HG02870 (cell line): Measurements from ENCODE around the gene ZNF92.
"Not testable (repeated sequence)": the region's sequence is repeated elsewhere in the genome, so short reads cannot be mapped to it uniquely, and the experiment has no call there.

Source experiments
- ATAC-seq: cut with Tn5 transposase; IDR thresholded peaks from one replicate; pipeline ENCODE4 v1.9.1; 2021; ENCODE audit warnings: mild to moderate bottlenecking, moderate library complexity; ENCODE audit not compliant: unreplicated experiment

Gene ZNF92

DNA sequence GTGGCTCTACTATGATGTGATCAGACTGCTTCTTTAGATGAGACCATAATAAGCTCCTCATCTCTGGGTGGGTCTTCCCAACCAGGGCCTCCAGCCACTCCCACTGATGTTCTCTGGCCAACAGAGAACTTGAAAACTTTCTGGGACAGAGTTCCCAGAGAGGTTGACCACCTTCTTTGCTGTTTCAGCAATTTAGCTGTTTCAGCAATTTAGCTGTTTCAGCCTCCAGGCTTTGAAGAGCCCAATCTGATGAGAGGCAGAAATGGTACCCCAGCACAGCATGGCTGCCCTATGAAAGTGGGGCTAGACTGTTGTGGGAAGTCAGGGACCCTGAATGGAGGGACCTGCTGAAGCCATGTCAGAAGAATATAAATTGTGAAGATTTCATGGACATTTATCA is 49.0 kb downstream of the ZNF92 start:
- no peak for ATAC-seq

DNA sequence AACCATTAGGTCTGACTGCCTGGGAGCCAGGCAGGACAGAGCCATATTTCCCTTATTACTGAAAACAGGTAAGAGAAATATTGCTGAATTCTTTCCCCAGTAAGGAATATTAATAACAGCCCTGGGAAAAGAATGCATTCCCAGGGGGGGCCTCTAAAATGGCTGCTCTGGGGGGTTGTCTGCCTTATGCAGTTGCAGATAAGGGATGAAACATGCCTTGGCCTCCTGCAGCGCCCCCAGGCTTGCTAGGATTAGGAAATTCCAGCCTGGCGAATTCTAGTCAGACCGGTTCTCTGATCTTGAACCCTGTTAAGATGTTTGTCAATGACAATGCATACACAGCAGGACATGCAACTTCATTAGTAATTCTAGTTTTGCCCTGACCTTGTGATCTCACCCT is 49.6 kb downstream of the ZNF92 start:
- ATAC-seq = not testable (repeated sequence)

DNA sequence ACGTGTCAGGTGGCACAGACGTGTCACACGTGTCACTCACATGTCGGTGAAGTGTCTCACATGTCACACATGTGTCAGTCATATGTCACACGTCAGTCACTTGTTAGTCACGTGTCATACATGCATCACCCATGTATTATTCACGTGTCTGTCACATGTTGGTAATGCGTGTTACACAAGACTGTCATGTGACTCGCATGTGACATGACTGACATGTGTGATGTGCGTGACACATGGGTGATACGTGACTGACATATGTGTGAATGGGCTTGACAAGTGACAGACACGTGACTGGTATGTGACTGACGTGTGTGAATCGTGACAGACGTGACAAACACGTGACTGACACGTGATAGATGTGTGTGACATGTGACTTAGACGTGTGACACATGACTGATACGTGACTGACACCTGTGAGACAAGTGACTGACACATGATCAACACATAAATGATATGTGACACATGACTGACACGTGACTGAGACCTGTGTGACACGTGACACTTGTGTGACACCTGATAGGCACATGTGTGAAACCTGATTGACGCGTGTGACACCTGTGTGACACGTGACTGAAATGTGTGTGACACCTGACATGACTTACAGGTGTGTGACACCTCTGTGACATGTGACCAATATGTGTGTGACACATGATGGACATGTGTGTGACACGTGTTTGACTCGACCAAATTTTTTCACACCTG is 56.1 kb downstream of the ZNF92 start:
- ATAC-seq = no peak

DNA sequence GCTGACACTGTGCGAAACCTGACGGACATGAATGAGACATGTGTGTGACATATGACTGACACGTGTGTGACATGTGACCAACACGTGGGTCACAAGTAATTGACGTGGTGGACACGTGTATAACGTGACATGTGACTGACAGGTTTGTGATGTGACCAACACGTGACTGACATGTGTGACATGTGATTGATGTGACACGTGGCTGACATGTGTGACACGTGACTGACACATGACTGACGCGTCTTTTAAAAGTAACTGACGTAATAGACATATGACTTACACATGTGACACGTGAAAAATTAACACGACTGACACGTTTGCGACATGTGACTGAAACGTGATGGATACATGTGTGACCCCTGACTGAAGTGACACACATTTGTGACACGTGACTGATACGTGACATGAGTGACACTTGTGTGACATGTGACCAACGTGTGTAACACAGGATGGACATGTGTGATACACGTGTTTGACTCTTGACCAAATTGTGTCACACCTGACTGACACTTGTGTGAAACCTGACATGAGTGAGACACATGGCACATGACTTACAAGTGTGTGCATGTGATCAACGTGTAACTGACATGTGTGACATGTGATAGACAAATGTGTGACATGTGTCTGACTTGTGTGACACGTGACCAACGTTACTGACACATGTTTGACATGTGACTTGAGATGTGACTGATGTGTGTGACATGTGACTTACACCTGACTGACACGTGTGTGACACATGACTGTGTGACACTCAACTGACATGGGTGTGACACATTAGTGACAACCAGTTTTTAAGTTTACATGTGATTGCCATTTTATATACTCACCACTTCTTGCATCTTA is 56.9 kb downstream of the ZNF92 start:
- no peak for ATAC-seq

DNA sequence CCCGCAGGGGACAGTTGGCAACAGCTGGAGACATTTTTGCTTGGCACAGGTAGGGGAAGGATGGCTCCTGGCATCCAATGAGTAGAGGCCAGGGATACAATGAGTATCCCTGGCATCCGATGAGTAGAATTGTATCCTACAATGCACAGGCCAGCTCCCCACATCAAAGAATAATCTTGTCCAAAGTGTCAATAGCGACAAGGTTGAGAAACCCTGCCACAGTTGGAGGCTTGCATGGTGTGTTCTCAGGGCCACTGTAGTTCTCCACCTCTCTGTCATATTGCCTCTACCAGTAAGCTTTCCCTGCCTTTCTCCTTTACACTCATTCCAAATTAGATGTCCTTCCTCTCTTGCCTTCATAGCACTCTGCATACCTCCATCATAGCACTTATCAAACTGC is 60.7 kb downstream of the ZNF92 start:
- no peak for ATAC-seq

DNA sequence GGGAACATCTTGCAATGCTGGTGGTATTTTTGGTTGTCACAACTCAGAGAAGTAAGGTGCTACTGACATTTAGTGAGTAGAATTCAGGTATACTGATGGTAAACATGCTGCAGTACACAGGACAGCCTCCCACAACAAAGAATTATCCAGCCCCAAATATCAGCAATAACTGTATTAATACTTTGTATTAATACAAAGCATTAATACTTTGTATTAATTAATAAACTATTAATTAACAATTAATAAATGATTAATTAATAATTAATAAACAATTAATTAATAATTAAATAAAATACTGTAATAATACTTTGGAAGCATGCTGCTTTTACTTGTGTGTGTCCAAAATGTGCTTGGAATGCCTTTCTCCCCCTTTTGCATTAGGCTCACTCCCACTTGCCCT is 62.5 kb downstream of the ZNF92 start:
- no peak for ATAC-seq

DNA sequence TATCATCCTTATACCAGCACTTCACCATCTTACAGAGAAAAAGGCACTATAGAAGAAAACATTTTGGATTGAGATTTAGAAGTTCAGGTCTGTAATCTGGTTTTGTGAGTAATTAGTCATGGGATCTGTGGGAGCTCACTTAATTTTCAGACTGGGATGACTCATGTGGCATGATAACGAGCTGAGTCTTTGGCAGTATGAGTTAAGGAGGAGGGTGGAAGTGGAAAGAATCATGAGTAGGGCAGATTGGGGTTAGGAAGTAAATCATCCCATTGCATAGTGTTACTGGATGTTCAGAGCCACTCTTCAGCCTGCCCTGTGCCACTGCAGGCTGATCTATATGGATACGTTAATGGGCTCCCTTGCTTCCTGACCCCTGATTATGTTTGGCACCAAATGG is 64.9 kb downstream of the ZNF92 start:
- ATAC-seq = no peak

DNA sequence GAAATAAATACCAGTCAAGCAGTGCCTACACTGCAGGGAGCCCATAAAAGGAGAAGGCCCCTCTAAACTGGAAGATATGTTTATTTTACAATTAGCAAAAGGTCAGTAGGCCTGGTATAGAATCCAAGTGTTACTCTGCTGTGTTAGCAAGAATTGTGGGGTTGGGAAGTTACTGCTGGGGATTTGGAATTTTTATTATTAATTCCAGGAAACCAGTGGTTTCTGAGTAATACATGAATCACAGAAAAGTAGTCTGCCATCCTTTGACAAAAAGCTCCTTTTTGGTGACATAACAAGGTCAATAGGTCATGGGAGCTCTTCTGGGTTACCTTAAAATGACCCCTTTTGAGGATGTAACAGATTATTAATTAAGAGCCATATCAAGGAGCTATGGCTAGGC is 67.4 kb downstream of the ZNF92 start:
- no peak for ATAC-seq

DNA sequence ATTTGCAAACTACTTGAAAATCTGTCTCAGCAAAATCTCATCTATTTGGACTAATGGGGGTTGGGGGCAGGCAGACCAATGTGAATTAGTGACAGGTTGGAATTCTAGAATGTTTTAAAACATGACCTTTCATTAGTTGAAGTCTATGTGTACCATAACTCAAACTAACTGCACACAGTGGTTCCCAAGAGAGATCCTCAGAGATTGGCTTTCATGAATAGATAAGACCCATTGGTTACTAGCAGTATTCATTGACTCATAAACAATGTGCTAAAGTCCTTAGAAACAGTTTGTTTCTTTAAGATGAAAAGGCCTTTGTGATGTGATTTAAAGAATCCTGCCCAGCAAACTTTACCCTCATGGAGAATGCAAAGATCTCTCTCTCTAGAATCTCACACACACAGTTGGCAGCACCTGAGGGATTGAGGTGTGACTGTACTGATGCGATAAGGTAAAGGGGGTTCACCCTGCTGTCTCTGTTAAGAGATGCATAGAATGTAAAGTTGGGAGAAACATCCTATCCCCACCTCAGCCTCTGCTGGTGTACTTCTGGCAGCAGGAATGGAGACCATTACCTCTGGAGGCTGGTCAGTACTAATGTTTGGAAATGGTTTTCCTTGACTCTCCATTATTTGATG is 70.7 kb downstream of the ZNF92 start:
- no peak for ATAC-seq

DNA sequence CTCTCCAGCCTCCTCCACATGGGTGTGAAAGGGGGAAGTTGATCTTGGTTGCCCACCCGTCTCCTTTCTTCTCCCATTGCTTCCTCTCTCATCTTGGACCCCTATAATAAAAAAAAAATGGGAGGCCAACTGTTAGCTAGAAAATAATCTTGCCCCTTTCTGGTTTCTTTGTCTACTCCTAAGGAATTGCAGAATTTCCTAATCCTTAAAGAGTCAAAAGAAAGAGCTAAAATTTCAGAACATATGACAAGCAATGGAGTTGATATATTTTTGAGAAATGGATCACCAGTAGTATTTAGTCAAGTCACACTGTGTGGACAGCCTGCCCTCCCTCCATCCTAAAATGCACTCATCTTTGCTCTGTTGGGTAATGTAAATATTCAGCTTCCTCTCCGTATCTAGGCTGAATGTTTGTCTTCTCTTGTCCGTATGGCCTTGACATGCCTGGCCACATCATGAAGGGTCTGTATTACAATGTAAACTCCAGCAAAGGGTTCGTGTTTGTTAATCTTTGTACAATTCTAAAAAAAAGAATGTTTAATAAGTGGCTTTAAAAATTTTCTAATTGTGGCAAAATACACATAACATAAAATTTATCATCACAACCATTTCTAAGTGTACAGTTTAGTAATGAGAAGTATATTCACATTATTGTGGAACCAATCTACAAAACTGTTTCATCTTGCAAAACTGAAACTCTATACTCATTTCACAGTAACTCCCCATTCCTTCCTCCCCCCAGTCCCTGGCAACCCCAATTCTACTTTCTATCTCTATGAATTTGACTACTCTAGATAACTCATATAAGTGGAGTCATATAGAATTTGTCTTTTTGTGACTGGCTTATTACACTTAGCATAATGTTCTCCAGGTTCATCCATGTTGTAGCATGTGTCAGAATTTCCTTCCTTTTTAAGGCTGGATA is 71.5 kb downstream of the ZNF92 start:
- no peak for ATAC-seq

DNA sequence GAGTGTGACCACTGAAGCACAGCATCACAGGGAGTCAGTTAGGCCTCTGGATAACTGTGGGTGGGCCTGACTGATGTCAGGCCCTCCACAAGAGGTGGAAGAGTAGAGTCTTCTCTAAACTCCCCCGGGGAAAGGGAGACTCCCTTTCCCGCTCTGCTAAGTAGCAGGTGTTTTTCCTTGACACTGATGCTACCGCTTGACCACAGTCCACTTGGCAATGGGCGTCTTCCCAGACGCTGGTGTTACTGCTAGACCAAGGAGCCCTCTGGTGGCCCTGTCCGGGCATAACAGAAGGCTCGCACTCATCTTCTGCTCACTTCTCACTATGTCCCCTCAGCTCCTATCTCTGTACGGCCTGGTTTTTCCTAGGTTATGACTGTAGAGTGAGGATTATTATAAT is 73.4 kb downstream of the ZNF92 start:
- ATAC-seq = not testable (repeated sequence)

DNA sequence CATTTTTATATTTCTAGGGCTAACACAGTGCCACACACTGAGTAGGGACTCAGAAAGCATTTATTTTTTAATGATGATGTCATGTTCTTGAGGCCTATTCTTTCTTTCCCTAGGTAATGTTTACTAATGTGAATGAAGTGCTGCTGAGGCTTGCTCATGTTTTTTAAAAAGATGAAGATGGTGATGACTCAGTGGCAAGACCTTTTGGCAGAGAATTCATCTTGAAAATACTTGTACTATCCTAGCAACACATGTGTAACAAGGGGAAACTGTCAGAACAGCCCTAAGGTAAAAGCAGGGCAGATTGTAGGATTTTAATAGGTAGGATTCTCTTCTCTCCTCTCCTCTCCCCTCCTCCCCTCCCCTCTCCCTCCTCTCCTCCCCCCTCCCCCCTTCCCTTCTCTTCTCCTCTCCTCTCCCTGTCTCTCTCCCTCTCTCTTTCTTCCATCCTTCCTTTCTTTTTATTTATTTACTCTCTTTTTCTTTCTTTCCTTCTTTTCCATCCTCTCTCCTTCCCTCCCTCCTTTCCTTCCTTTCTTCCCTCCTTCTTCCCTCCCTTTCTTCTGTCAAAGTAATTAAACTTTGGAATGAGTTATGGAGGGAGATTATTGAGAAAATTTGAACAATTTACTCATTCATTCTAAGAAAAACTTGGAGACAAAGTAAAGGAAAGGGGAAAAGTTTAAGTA is 75.3 kb downstream of the ZNF92 start:
- ATAC-seq = no peak

DNA sequence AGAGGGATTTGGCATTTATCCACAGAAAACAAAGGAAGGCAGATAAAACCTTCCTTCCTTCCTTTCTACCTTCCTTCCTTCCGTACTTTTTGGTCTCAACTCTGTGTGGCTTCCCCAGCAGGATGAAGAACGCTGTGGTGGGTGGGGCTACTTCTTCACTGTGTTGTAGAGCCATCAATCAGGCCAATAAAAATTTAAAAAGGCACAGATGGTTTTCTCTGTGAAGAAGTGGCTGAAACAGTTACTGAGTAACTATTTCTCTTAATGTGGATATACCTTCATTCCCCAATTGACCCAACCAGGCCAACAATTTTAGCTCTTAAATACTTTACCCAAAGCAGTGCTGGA is 75.8 kb downstream of the ZNF92 start:
- ATAC-seq = no peak
